Gastroesophageal sphincter (tissue), 4 donors: ENCODE data around the gene ANO7. TPM values are rescaled to one million over a fixed set of nuclear protein-coding genes. Genes with fewer than 3 reads are reported as not detected.

ENCODE experiments used
- ATAC-seq: fragments of 150-250 bp; one replicate; pipeline ENCODE4 v1.9.1; 2016; ENCODE audit warnings: mild to moderate bottlenecking, moderate library complexity
- H3K27ac ChIP-seq, 4 donors: fragments of 200-600 bp; sonication (generic) in 3 of 4; 1 replicate in 3 of 4; 2 replicates in 1 of 4; pipeline ENCODE4 v1.5.1; 2016 to 2019
- H3K27me3 ChIP-seq: fragments of 200-600 bp; sonication (generic); one replicate; pipeline ENCODE4 v1.5.1; 2019
- H3K36me3 ChIP-seq, 2 donors: fragments of 200-600 bp; sonication (generic); one replicate each; pipeline ENCODE4 v1.5.1; 2019; ENCODE audit warnings: control low read depth in 1 of 2
- H3K4me1 ChIP-seq, 3 donors: fragments of 200-600 bp; sonication (generic); 1 replicate in 2 of 3; 2 replicates in 1 of 3; pipeline ENCODE4 v1.5.1; 2016 to 2019; ENCODE audit warnings: control low read depth in 2 of 3
- H3K4me3 ChIP-seq, 2 donors: fragments of 200-600 bp; sonication (generic); one replicate each; pipeline ENCODE4 v1.5.1; 2019; ENCODE audit warnings: mild to moderate bottlenecking in 1 of 2, moderate library complexity in 1 of 2
- H3K9me3 ChIP-seq, 3 donors: fragments of 200-600 bp; sonication (generic); one replicate each; pipeline ENCODE4 v1.5.1; 2017 to 2019; ENCODE audit warnings: control low read depth in 2 of 3
- CTCF ChIP-seq, 4 experiments: fragments of 200-600 bp in 2 of 4; fragments of 450-650 bp in 2 of 4; sonication (generic) in 1 of 4; IDR thresholded peaks; one replicate each; pipeline ENCODE4 v1.5.1; 2017 to 2019; ENCODE audit warnings: antibody characterized with exemption in 4 of 4, mild to moderate bottlenecking in 2 of 4, moderate library complexity in 2 of 4
- EP300 ChIP-seq: sonication (generic); formaldehyde crosslinking; IDR thresholded peaks from one replicate; pipeline ENCODE4 v1.6.1; 2017; ENCODE audit warnings: antibody characterized with exemption, mild to moderate bottlenecking
- POLR2A ChIP-seq, 2 donors: fragments of 450-650 bp; IDR thresholded peaks; one replicate each; pipeline ENCODE4 v1.6.1; 2017; ENCODE audit warnings: antibody characterized with exemption in 2 of 2, mild to moderate bottlenecking in 2 of 2, moderate library complexity in 1 of 2
- POLR2AphosphoS5 ChIP-seq: sonication (generic); formaldehyde crosslinking; IDR thresholded peaks from one replicate; pipeline ENCODE4 v1.6.1; 2017; ENCODE audit warnings: antibody characterized with exemption
- WGBS, 2 donors: methylation state at CpG; one replicate each; pipeline ENCODE4 v1.1.5; 2018; ENCODE audit warnings: low coverage in 1 of 2; 5-methylcytosine and 5-hydroxymethylcytosine counted together
- total RNA-seq, 4 donors: library from RNA; depleted of rRNA; stranded (reverse); fragments of >200 nt; gene quantifications; one replicate each; pipeline ENCODE4 v1.1.0, GENCODE V29; 2016

Gene ANO7
- total RNA-seq, 4 donors from 2014 or later, result 0.16 to 0.81 (median 0.53) TPM

- H3K4me1 ChIP-seq, result no peaks in the 10 kb centered on the region
- 47% methylated on average over 3 to 4 of the region's 4 CpGs for WGBS, 2 donors
- TF ChIP-seq POLR2A (IDR thresholded peaks at IDR 0.05), result no peak
- no peak for TF ChIP-seq EP300
- TF ChIP-seq POLR2AphosphoS5, result no peak
- no peak for TF ChIP-seq CTCF (IDR thresholded peaks at IDR 0.05)
- H3K4me3 ChIP-seq, result no peak overlapping the region
- H3K36me3 ChIP-seq, result peaks cover 0 to 11% of the 10 kb centered on the region in 2 donors
- ATAC-seq, result no peak
- no peaks in the 10 kb centered on the region for H3K9me3 ChIP-seq
- no peak overlapping the region for H3K27ac ChIP-seq
- peaks cover 15% of the 10 kb centered on the region for H3K27me3 ChIP-seq
These were observed 601 bp upstream of the ANO7 start for GRCh38 chr2:241187918-241188234.

- no peak overlapping the region for H3K27ac ChIP-seq
- H3K36me3 ChIP-seq, result no peaks in the 10 kb centered on the region
- WGBS, 2 donors, result no CpG with 5 or more reads among the region's 32 CpGs
- no peak overlapping the region for H3K4me3 ChIP-seq
- H3K27me3 ChIP-seq, result peaks cover 15% of the 10 kb centered on the region
- H3K9me3 ChIP-seq, result no peaks in the 10 kb centered on the region
- TF ChIP-seq POLR2A (IDR thresholded peaks at IDR 0.05) (no peak), CTCF (IDR thresholded peaks at IDR 0.05) (no peak)
- ATAC-seq, result no peak
- H3K4me1 ChIP-seq, result no peaks in the 10 kb centered on the region
These were observed 797 bp downstream of the ANO7 start for GRCh38 chr2:241189093-241189855.

- no peak overlapping the region for H3K4me3 ChIP-seq
- 90% methylated on average over 4 of the region's 15 CpGs; no CpG with 5 or more reads in 1 of the 2 donors for WGBS, 2 donors
- peaks cover 15% of the 10 kb centered on the region for H3K27me3 ChIP-seq
- no peak for ATAC-seq
- no peak overlapping the region for H3K27ac ChIP-seq
- H3K4me1 ChIP-seq, result no peaks in the 10 kb centered on the region
- no peaks in the 10 kb centered on the region for H3K36me3 ChIP-seq
- TF ChIP-seq EP300 (no peak), POLR2A (IDR thresholded peaks at IDR 0.05) (no peak), POLR2AphosphoS5 (no peak), CTCF (IDR thresholded peaks at IDR 0.05) (no peak)
- no peaks in the 10 kb centered on the region for H3K9me3 ChIP-seq
These were observed 1.4 kb downstream of the ANO7 start for GRCh38 chr2:241189856-241190201.

GRCh38 chr2:241190291-241190981, 2.0 kb downstream of the ANO7 start:
- Histone ChIP-seq H3K4me3 (no peak overlapping the region), H3K27ac (no peak overlapping the region), H3K27me3 (peaks cover 15% of the 10 kb centered on the region), H3K4me1 (no peaks in the 10 kb centered on the region), H3K9me3 (no peaks in the 10 kb centered on the region), H3K36me3 (no peaks in the 10 kb centered on the region)
- no peak for TF ChIP-seq POLR2A (IDR thresholded peaks at IDR 0.05)
- no peak for TF ChIP-seq POLR2AphosphoS5
- TF ChIP-seq EP300, result no peak
- no peak for TF ChIP-seq CTCF (IDR thresholded peaks at IDR 0.05)
- ATAC-seq, result no peak
- WGBS, 2 donors, result 60% methylated on average over 1 of the region's 19 CpGs; no CpG with 5 or more reads in 1 of the 2 donors

GRCh38 chr2:241191081-241191480, 2.6 kb downstream of the ANO7 start:
- H3K36me3 ChIP-seq, result no peaks in the 10 kb centered on the region
- H3K9me3 ChIP-seq, result no peaks in the 10 kb centered on the region
- H3K27me3 ChIP-seq, result peaks cover 15% of the 10 kb centered on the region
- no peak overlapping the region for H3K27ac ChIP-seq
- ATAC-seq, result no peak
- whole genome bisulfite sequencing, 2 donors, result 83% methylated on average over 1 of the region's 14 CpGs; no CpG with 5 or more reads in 1 of the 2 donors
- no peak overlapping the region for H3K4me3 ChIP-seq
- H3K4me1 ChIP-seq, result no peaks in the 10 kb centered on the region
- no peak for TF ChIP-seq POLR2A (IDR thresholded peaks at IDR 0.05)
- no peak for TF ChIP-seq EP300
- TF ChIP-seq CTCF (IDR thresholded peaks at IDR 0.05), result no peak
- TF ChIP-seq POLR2AphosphoS5, result no peak
